OCI-LY1 (cell line): Measurements from ENCODE around the gene TMPRSS7.

Experiments
- H2AFZ ChIP-seq: fragments of 200-600 bp; sonication (generic), shearing (Covaris generic); 2 replicates; pipeline ENCODE4 v1.6.0; 2014; ENCODE audit warnings: antibody characterized with exemption, mild to moderate bottlenecking, low read length
- H3F3A ChIP-seq: fragments of 200-600 bp; sonication (generic), shearing (Covaris generic); 2 replicates; pipeline ENCODE4 v1.6.0; 2014; ENCODE audit warnings: mild to moderate bottlenecking, antibody characterized with exemption, low read length, moderate library complexity; ENCODE audit not compliant: insufficient read depth
- H3K27ac ChIP-seq: fragments of 200-600 bp; sonication (generic); 2 replicates; pipeline ENCODE4 v1.5.1; 2014; ENCODE audit warnings: low read length, mixed run types, mild to moderate bottlenecking, low read depth; ENCODE audit not compliant: poor library complexity, severe bottlenecking
- H3K27me3 ChIP-seq: fragments of 200-600 bp; sonication (generic); 2 replicates; pipeline ENCODE4 v1.6.0; 2014; ENCODE audit warnings: antibody characterized with exemption, mild to moderate bottlenecking, low read length, moderate library complexity; ENCODE audit not compliant: insufficient read depth
- H3K36me3 ChIP-seq: fragments of 200-600 bp; sonication (generic); 2 replicates; pipeline ENCODE4 v1.6.1; 2014; ENCODE audit warnings: mild to moderate bottlenecking, antibody characterized with exemption, low read length, moderate library complexity, mixed read lengths; ENCODE audit not compliant: insufficient read depth
- H3K4me1 ChIP-seq: fragments of 200-600 bp; sonication (generic); 2 replicates; pipeline ENCODE4 v1.5.1; 2014; ENCODE audit warnings: mild to moderate bottlenecking, low read length, moderate library complexity; ENCODE audit not compliant: insufficient read depth, severe bottlenecking
- H3K4me2 ChIP-seq: fragments of 200-600 bp; sonication (generic), shearing (Covaris generic); 2 replicates; pipeline ENCODE4 v1.6.1; 2014; ENCODE audit warnings: low read length
- H3K4me3 ChIP-seq: fragments of 200-600 bp; sonication (generic); 2 replicates; pipeline ENCODE4 v1.5.1; 2014; ENCODE audit warnings: low read length, low read depth, mild to moderate bottlenecking, mixed read lengths; ENCODE audit not compliant: poor library complexity, severe bottlenecking
- H3K79me2 ChIP-seq: fragments of 200-600 bp; shearing (Covaris generic); 2 replicates; pipeline ENCODE4 v1.6.1; 2016; ENCODE audit warnings: mixed run types, low read length, mixed read lengths; ENCODE audit not compliant: insufficient read depth
- H3K9ac ChIP-seq: fragments of 200-600 bp; sonication (generic), shearing (Covaris generic); 2 replicates; pipeline ENCODE4 v1.6.1; 2014; ENCODE audit warnings: mild to moderate bottlenecking, low read length, mixed read lengths
- H3K9me2 ChIP-seq: fragments of 200-600 bp; sonication (generic), shearing (Covaris generic); 2 replicates; pipeline ENCODE4 v1.6.1; 2014; ENCODE audit warnings: low read depth, mild to moderate bottlenecking, low read length, mixed read lengths
- H3K9me3 ChIP-seq: fragments of 200-600 bp; shearing (Covaris generic); 2 replicates; pipeline ENCODE4 v1.6.1; 2014; ENCODE audit warnings: low read length, mixed read lengths
- H4K20me1 ChIP-seq: fragments of 200-600 bp; sonication (generic), shearing (Covaris generic); 2 replicates; pipeline ENCODE4 v1.6.0; 2016; ENCODE audit warnings: mild to moderate bottlenecking, low read length; ENCODE audit not compliant: insufficient read depth
- CTCF ChIP-seq: fragments of 200-600 bp; sonication (generic), shearing (Covaris generic); IDR thresholded peaks from 2 replicates; pipeline ENCODE4 v1.5.1; 2017; ENCODE audit warnings: mild to moderate bottlenecking, antibody characterized with exemption, low read length, moderate library complexity, mixed read lengths
- EZH2 ChIP-seq: fragments of 200-600 bp; sonication (generic), shearing (Covaris generic); IDR thresholded peaks from 2 replicates; pipeline ENCODE4 v1.8.0; 2017; ENCODE audit warnings: borderline replicate concordance, mixed run types, mild to moderate bottlenecking, antibody characterized with exemption, low read length, moderate library complexity, mixed read lengths

TMPRSS7 gene

GRCh38 chr3:112002096-112002971, 32.2 kb upstream of the TMPRSS7 start:
- no peaks in the 10 kb centered on the region for H4K20me1 ChIP-seq
- no peak overlapping the region for H3K9ac ChIP-seq
- H3K9me2 ChIP-seq = no peaks in the 10 kb centered on the region
- no peak overlapping the region for H3K4me3 ChIP-seq
- H3F3A ChIP-seq = no peaks in the 10 kb centered on the region
- TF ChIP-seq CTCF (no peak), EZH2 (no peak)
- no peak overlapping the region for H2AFZ ChIP-seq
- no peak overlapping the region for H3K27ac ChIP-seq
- H3K79me2 ChIP-seq = no peaks in the 10 kb centered on the region
- H3K9me3 ChIP-seq = no peaks in the 10 kb centered on the region
- H3K4me2 ChIP-seq = no peak overlapping the region
- H3K36me3 ChIP-seq = no peaks in the 10 kb centered on the region
- H3K4me1 ChIP-seq = peaks cover 10% of the 10 kb centered on the region
- H3K27me3 ChIP-seq = no peaks in the 10 kb centered on the region

- TF ChIP-seq CTCF = no peak
- TF ChIP-seq EZH2 = no peak
- Histone ChIP-seq H3K27ac (no peak overlapping the region), H3K9ac (no peak overlapping the region), H2AFZ (no peak overlapping the region), H3F3A (no peaks in the 10 kb centered on the region), H4K20me1 (no peaks in the 10 kb centered on the region), H3K36me3 (no peaks in the 10 kb centered on the region), H3K79me2 (no peaks in the 10 kb centered on the region), H3K4me2 (no peak overlapping the region), H3K4me1 (peaks cover 9% of the 10 kb centered on the region), H3K9me3 (no peaks in the 10 kb centered on the region), H3K27me3 (no peaks in the 10 kb centered on the region), H3K9me2 (no peaks in the 10 kb centered on the region), H3K4me3 (no peak overlapping the region)
These were observed 31.0 kb upstream of the TMPRSS7 start for GRCh38 chr3:112003321-112004080.

GRCh38 chr3:112004187-112004586, 30.3 kb upstream of the TMPRSS7 start:
- H3K79me2 ChIP-seq = no peaks in the 10 kb centered on the region
- H2AFZ ChIP-seq = no peak overlapping the region
- no peaks in the 10 kb centered on the region for H3K36me3 ChIP-seq
- no peaks in the 10 kb centered on the region for H3K9me2 ChIP-seq
- no peak overlapping the region for H3K9ac ChIP-seq
- TF ChIP-seq EZH2 (no peak), CTCF (no peak)
- H3K4me1 ChIP-seq = peaks cover 2% of the 10 kb centered on the region
- H3F3A ChIP-seq = no peaks in the 10 kb centered on the region
- H3K9me3 ChIP-seq = no peaks in the 10 kb centered on the region
- H4K20me1 ChIP-seq = no peaks in the 10 kb centered on the region
- no peak overlapping the region for H3K4me2 ChIP-seq
- H3K27ac ChIP-seq = no peak overlapping the region
- no peak overlapping the region for H3K4me3 ChIP-seq
- H3K27me3 ChIP-seq = no peaks in the 10 kb centered on the region; the same call in 1 of the 2 replicates
